Measurements from ENCODE around the gene FBXW7. TPM values are rescaled to one million over a fixed set of nuclear protein-coding genes. Genes with fewer than 3 reads are reported as not detected.

FBXW7 gene
- total RNA-seq, 2 experiments from 2014 or later = 128 to 140 TPM

GRCh38 chr4:152581536-152582160, 45.8 kb upstream of the FBXW7 start:
- H3K4me3 Mint-ChIP-seq = no peak overlapping the region
- ATAC-seq (ENCODE audit: poor library complexity) = no peak

DNA sequence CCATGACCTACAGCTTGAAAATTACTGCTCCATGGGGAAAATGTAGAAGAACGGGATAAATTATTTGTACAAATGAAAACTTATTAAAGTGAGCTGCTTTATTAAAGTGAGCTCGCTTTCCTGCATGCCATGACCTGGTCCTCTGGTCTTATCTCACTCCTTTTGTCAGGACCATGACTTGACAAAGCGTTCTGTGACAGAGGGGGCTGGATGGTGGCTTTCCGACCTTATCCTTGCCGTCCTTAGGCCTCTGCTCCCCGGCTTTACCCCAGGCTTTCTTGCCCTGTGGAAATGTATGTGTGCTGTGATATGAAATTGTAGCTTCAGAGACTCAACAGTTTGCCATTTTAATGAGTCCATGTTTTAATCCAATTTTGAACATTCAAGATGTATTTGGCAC, 44.0 kb upstream of the FBXW7 start:
- peaks cover 6% of the 10 kb centered on the region for H3K4me1 Mint-ChIP-seq (ENCODE audit: low read depth)
- ChIA-PET POLR2A (interaction anchor here (1.8 kb wide), 1 partner anchor 43 kb away, joined by 4 read pairs; the partner anchor contains the start of gene FBXW7), CTCF (interaction anchor here (0.6 to 1.3 kb wide), 2 partner anchors 9 to 52 kb away, joined by 3 to 4 read pairs; no protein-coding TSS in a partner anchor)
- Histone ChIP-seq H3K4me3 (ENCODE audit: low read length) (no peak overlapping the region), H3K27ac (ENCODE audit: low read depth in 1 of 2, low read length in 2 of 2) (no peak overlapping the region), H3K36me3 (ENCODE audit: insufficient read depth, low read length) (no peaks in the 10 kb centered on the region), H3K4me1 (ENCODE audit: insufficient read depth, low read length) (peaks cover 4% of the 10 kb centered on the region), H3K27me3 (ENCODE audit: control insufficient read depth in 1 of 2, insufficient read depth in 2 of 2, low read length in 2 of 2) (no peaks in the 10 kb centered on the region), H3K9me3 (ENCODE audit: control insufficient read depth in 1 of 2, insufficient read depth in 1 of 2, low read length in 2 of 2) (no peaks in the 10 kb centered on the region)
- peaks cover 3% of the 10 kb centered on the region for H3K9me3 Mint-ChIP-seq
- no peak for TF ChIP-seq CTCF (IDR thresholded peaks at IDR 0.05)
- intact Hi-C loops (cut with DNase I, micrococcal nuclease) = no loop called here
- H3K27ac Mint-ChIP-seq = no peak overlapping the region
- H3K4me3 Mint-ChIP-seq = no peak overlapping the region
- DNase-seq (no peak), ATAC-seq (ENCODE audit: poor library complexity) (no peak)
- H3K27me3 Mint-ChIP-seq = no peaks in the 10 kb centered on the region
- H3K36me3 Mint-ChIP-seq (ENCODE audit: low read depth) = no peaks in the 10 kb centered on the region

More at GRCh38 chr4:152581536-152582160, 45.8 kb upstream of the FBXW7 start:
- H3K27ac Mint-ChIP-seq = no peak overlapping the region
- no peak for DNase-seq
- intact Hi-C loops (cut with DNase I, micrococcal nuclease) = no loop called here
- ChIA-PET CTCF (no interaction called here), POLR2A (interaction anchor here (1.0 kb wide), 1 partner anchor 28 kb away, joined by 3 read pairs; no protein-coding TSS in a partner anchor)
- Histone ChIP-seq H3K4me1 (ENCODE audit: insufficient read depth, low read length) (peaks cover 19% of the 10 kb centered on the region), H3K9me3 (ENCODE audit: control insufficient read depth in 1 of 2, insufficient read depth in 1 of 2, low read length in 2 of 2) (no peaks in the 10 kb centered on the region), H3K27me3 (ENCODE audit: control insufficient read depth in 1 of 2, insufficient read depth in 2 of 2, low read length in 2 of 2) (no peaks in the 10 kb centered on the region), H3K36me3 (ENCODE audit: insufficient read depth, low read length) (no peaks in the 10 kb centered on the region), H3K27ac (ENCODE audit: low read depth in 1 of 2, low read length in 2 of 2) (no peak overlapping the region), H3K4me3 (ENCODE audit: low read length) (no peak overlapping the region)
- H3K4me1 Mint-ChIP-seq (ENCODE audit: low read depth) = peaks cover 21% of the 10 kb centered on the region
- TF ChIP-seq CTCF (IDR thresholded peaks at IDR 0.05) = no peak
- peaks cover 5% of the 10 kb centered on the region for H3K9me3 Mint-ChIP-seq
- no peaks in the 10 kb centered on the region for H3K36me3 Mint-ChIP-seq (ENCODE audit: low read depth)
- no peaks in the 10 kb centered on the region for H3K27me3 Mint-ChIP-seq

GRCh38 chr4:152579107-152579764, 43.3 kb upstream of the FBXW7 start:
- Histone ChIP-seq H3K36me3 (ENCODE audit: insufficient read depth, low read length) (no peaks in the 10 kb centered on the region), H3K4me3 (ENCODE audit: low read length) (no peak overlapping the region), H3K27ac (ENCODE audit: low read depth in 1 of 2, low read length in 2 of 2) (no peak overlapping the region), H3K4me1 (ENCODE audit: insufficient read depth, low read length) (no peaks in the 10 kb centered on the region), H3K27me3 (ENCODE audit: control insufficient read depth in 1 of 2, insufficient read depth in 2 of 2, low read length in 2 of 2) (no peaks in the 10 kb centered on the region), H3K9me3 (ENCODE audit: control insufficient read depth in 1 of 2, insufficient read depth in 1 of 2, low read length in 2 of 2) (no peaks in the 10 kb centered on the region)
- Mint-ChIP-seq H3K27me3 (no peaks in the 10 kb centered on the region), H3K9me3 (peaks cover 3% of the 10 kb centered on the region), H3K4me3 (no peak overlapping the region), H3K27ac (no peak overlapping the region), H3K36me3 (ENCODE audit: low read depth) (no peaks in the 10 kb centered on the region), H3K4me1 (ENCODE audit: low read depth) (no peaks in the 10 kb centered on the region)
- DNase-seq (no peak), ATAC-seq (ENCODE audit: poor library complexity) (no peak)
- CTCF ChIA-PET = interaction anchor here (1.3 kb wide), 1 partner anchor 10 kb away, joined by 3 read pairs; no protein-coding TSS in a partner anchor
- intact Hi-C loops (cut with DNase I, micrococcal nuclease) = no loop called here
- POLR2A ChIA-PET = interaction anchor here (0.6 to 1.8 kb wide), 4 partner anchors 10 to 43 kb away, joined by 3 to 5 read pairs (median 4); partner anchors contain the start of gene FBXW7
- no peak for TF ChIP-seq CTCF (IDR thresholded peaks at IDR 0.05)

Data from CD4-positive, alpha-beta T cell (primary cell).